Hepatocyte (in vitro differentiated cells): ENCODE results near the gene SPTBN2.

Experiments used
- EZH2 ChIP-seq: fragments of 200-600 bp; sonication (generic); IDR thresholded peaks from 2 replicates; pipeline ENCODE4 v1.6.1; 2016; ENCODE audit warnings: antibody characterized with exemption, mild to moderate bottlenecking, borderline replicate concordance
- EZH2phosphoT487 ChIP-seq: fragments of 200-600 bp; sonication (generic); IDR thresholded peaks from one replicate; pipeline ENCODE4 v1.6.1; 2018; ENCODE audit warnings: antibody characterized with exemption, mild to moderate bottlenecking, low read depth, moderate library complexity; ENCODE audit not compliant: unreplicated experiment, severe bottlenecking
- TF ChIP-seq, protein P1 (sequence below): fragments of 200-600 bp; sonication (generic); IDR thresholded peaks from 2 replicates; pipeline ENCODE4 v1.5.1; 2016; ENCODE audit warnings: antibody characterized with exemption, mild to moderate bottlenecking; ENCODE audit not compliant: poor library complexity

DNA sequence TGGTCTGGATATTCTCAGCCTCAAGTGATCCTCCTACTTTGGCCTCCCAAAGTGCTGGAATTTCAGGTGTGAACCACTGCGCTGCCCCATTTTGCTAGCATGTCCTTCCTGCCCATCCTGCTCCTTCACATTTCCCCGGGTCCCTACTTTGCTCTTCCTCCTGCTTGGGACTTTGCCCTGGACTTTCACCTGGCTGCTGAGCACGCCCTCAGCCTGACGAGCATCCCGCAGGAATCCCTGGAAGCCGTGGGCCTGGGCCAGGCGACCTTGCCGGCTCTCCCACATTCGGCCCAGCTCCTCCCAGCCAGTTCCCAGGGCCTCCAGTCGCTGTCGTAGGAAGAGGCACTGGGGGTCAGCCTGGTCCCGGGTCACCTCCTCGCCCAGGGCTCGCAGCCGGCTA, 28.7 kb downstream of the SPTBN2 start:
- TF ChIP-seq, protein P1, sequence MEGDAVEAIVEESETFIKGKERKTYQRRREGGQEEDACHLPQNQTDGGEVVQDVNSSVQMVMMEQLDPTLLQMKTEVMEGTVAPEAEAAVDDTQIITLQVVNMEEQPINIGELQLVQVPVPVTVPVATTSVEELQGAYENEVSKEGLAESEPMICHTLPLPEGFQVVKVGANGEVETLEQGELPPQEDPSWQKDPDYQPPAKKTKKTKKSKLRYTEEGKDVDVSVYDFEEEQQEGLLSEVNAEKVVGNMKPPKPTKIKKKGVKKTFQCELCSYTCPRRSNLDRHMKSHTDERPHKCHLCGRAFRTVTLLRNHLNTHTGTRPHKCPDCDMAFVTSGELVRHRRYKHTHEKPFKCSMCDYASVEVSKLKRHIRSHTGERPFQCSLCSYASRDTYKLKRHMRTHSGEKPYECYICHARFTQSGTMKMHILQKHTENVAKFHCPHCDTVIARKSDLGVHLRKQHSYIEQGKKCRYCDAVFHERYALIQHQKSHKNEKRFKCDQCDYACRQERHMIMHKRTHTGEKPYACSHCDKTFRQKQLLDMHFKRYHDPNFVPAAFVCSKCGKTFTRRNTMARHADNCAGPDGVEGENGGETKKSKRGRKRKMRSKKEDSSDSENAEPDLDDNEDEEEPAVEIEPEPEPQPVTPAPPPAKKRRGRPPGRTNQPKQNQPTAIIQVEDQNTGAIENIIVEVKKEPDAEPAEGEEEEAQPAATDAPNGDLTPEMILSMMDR: no peak
- TF ChIP-seq EZH2 (no peak), EZH2phosphoT487 (no peak)
